NCI-H2107 (cell line): ENCODE data around the gene GAS6.
"Not testable (repeated sequence)": the region's sequence is repeated elsewhere in the genome, so short reads cannot be mapped to it uniquely, and the experiment has no call there.

Experiments used
- DNase-seq: peaks from one replicate; lab custom pipeline; 2025; lab: John Stamatoyannopoulos, UW

The GAS6 gene

GRCh38 chr13:113863524-113864272 is at the start of gene GAS6:
Gene GAS6 (minus strand): TSS chr13:113864076. CDS start chr13:113863920, 156 bp downstream.
- no peak for DNase-seq

GRCh38 chr13:113913408-113913807 is 49.5 kb upstream of the GAS6 start:
- DNase-seq = not testable (repeated sequence)

- DNase-seq = no peak
These were observed 48.7 kb upstream of the GAS6 start for GRCh38 chr13:113912596-113912995.

- DNase-seq = peak; percentile 53
These were observed 44.0 kb upstream of the GAS6 start for GRCh38 chr13:113907635-113908617.

- no peak for DNase-seq
These were observed 42.7 kb upstream of the GAS6 start for GRCh38 chr13:113906571-113906970.

- no peak for DNase-seq
These were observed 42.1 kb upstream of the GAS6 start for GRCh38 chr13:113905942-113906341.

GRCh38 chr13:113905018-113905417 is 41.1 kb upstream of the GAS6 start:
- DNase-seq = no peak

GRCh38 chr13:113904411-113904810 is 40.5 kb upstream of the GAS6 start:
- no peak for DNase-seq

GRCh38 chr13:113903912-113904311 is 40.0 kb upstream of the GAS6 start:
- DNase-seq = no peak

- DNase-seq = no peak
These were observed 39.3 kb upstream of the GAS6 start for GRCh38 chr13:113902986-113903775.

GRCh38 chr13:113902481-113902880 is 38.6 kb upstream of the GAS6 start:
- no peak for DNase-seq

- no peak for DNase-seq
These were observed 37.8 kb upstream of the GAS6 start for GRCh38 chr13:113901642-113902041.

GRCh38 chr13:113901231-113901630 is 37.4 kb upstream of the GAS6 start:
- no peak for DNase-seq

GRCh38 chr13:113900646-113901045 is 36.8 kb upstream of the GAS6 start:
- no peak for DNase-seq

GRCh38 chr13:113898391-113898790 is 34.5 kb upstream of the GAS6 start:
- DNase-seq = no peak

- no peak for DNase-seq
These were observed 34.1 kb upstream of the GAS6 start for GRCh38 chr13:113897966-113898365.

GRCh38 chr13:113897161-113897560 is 33.3 kb upstream of the GAS6 start:
- DNase-seq = no peak

GRCh38 chr13:113895436-113895835 is 31.6 kb upstream of the GAS6 start:
- no peak for DNase-seq

- no peak for DNase-seq
These were observed 27.1 kb upstream of the GAS6 start for GRCh38 chr13:113890774-113891480.

GRCh38 chr13:113889467-113889866 is 25.6 kb upstream of the GAS6 start:
- no peak for DNase-seq

- no peak for DNase-seq
These were observed 24.9 kb upstream of the GAS6 start for GRCh38 chr13:113888701-113889330.
